Astrocyte of the cerebellum (primary cell): Measurements from ENCODE around the gene TTC23.

ENCODE experiments used
- DNase-seq: peaks from one replicate; pipeline ENCODE4 v3.0.0-alpha.2; 2011; ENCODE audit warnings: low read depth
- H3K4me3 ChIP-seq: 2 replicates; pipeline ENCODE4 v1.5.1; 2011; ENCODE audit warnings: mild to moderate bottlenecking, low read depth, low read length, moderate library complexity
- in situ Hi-C: cut with HindIII; loops from 2 replicates; pipeline ENCODE4 v1.10.0; 2017; ENCODE audit warnings: low sequenced_read_pairs
- TF ChIP-seq, protein P1 (sequence below): IDR thresholded peaks from 2 replicates; pipeline ENCODE4 v1.5.1; 2012; ENCODE audit warnings: low read length, low read depth, moderate library complexity, mild to moderate bottlenecking; ENCODE audit errors: missing control alignments

Gene TTC23

DNA sequence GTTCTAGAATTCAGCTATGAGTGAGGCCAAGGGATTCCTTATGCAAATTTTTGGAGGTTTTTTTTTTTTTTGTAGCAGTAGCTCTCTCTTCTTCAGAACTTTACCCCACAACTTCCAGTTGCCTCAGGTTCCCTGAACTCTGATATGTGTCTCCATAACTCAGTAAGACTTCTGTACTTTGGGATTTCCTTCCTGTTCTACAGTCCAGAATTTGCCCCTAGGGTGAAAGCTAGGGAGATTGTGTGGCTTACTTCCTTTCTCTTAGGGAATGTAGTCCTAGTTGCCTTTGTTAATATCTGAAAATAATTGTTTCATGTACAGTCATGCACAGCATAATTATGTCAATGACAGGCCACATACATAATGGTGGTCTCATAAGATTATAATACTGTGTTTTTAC, 32.7 kb upstream of the TTC23 start:
- TF ChIP-seq, protein P1, sequence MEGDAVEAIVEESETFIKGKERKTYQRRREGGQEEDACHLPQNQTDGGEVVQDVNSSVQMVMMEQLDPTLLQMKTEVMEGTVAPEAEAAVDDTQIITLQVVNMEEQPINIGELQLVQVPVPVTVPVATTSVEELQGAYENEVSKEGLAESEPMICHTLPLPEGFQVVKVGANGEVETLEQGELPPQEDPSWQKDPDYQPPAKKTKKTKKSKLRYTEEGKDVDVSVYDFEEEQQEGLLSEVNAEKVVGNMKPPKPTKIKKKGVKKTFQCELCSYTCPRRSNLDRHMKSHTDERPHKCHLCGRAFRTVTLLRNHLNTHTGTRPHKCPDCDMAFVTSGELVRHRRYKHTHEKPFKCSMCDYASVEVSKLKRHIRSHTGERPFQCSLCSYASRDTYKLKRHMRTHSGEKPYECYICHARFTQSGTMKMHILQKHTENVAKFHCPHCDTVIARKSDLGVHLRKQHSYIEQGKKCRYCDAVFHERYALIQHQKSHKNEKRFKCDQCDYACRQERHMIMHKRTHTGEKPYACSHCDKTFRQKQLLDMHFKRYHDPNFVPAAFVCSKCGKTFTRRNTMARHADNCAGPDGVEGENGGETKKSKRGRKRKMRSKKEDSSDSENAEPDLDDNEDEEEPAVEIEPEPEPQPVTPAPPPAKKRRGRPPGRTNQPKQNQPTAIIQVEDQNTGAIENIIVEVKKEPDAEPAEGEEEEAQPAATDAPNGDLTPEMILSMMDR = no peak
- DNase-seq = no peak
- in situ Hi-C loops = loop anchor here (25.0 kb wide), 1 partner anchor 430 kb away; no protein-coding TSS in a partner anchor
- no peak overlapping the region for H3K4me3 ChIP-seq

DNA sequence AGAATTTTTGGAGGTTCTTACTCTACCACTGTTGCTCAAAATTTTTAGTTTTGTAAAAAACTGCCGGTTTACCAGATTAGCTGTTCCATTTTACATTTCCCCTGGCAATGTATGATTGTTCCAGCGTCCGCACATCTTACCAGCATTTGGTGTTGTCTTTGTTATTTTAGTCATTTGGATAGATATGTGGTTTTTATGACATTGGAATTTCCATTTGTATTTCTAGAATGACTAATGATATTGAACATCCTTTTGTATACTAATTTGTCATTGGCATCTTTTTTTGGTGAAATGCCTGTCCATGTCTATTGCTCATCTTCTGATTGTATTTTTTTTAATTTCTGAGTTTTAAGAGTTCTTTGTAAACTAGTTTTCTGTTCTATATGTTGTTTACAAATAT, 30.4 kb upstream of the TTC23 start:
- in situ Hi-C loops = loop anchor here (25.0 kb wide), 1 partner anchor 432 kb away; no protein-coding TSS in a partner anchor
- TF ChIP-seq, protein P1 = no peak
- no peak for DNase-seq
- no peak overlapping the region for H3K4me3 ChIP-seq

DNA sequence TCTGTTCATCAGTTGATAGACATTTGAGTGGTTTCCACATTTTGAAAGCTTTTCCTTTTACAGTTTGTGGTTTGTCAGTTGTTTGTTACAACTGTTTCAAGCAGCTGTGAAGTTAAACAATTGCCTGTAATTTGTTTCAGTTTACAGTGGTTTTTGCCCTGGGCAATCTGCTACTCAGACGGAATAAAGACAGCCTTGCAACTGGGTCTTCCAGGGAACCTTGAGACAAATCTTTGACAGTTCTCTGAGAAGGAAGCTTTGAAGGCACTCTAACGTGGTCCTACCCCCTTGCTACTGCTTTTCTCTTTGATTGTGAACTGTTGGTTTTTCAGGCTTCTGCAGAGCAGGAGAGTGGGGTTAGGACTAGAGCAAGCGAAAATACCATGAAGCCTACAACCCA, 29.9 kb upstream of the TTC23 start:
- DNase-seq = no peak
- H3K4me3 ChIP-seq = no peak overlapping the region
- TF ChIP-seq, protein P1 = no peak
- in situ Hi-C loops = loop anchor here (25.0 kb wide), 1 partner anchor 433 kb away; no protein-coding TSS in a partner anchor

DNA sequence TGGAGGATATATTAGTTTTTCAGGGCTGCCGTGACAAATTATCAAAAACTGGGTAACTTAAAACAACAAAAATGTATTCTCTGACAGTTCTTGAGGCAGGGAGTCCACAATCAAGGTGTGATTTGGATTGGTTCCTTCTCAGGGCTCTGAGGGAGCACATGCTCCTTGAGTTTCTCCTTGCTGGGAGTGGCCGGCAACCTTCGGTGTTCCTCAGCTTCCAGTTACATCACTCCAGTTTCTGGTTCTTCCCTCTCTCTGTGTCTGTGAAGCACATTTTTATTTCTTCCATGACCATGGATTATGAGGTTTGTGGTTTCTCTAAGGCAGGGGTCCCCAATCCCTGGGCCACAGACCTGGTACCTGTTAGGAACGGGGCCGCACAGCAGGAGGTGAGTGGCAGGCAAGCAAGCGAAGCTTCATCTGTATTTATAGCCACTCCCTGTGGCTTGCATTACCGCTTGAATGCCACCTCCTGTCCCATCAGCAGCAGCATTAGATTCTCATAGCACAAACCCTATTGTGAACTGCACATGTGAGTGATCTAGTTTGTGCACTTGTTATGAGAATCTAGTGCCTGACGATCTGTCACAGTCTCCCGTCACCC, 26.2 kb upstream of the TTC23 start:
- no peak for DNase-seq
- in situ Hi-C loops = loop anchor here (25.0 kb wide), 1 partner anchor 437 kb away; no protein-coding TSS in a partner anchor
- no peak overlapping the region for H3K4me3 ChIP-seq
- TF ChIP-seq, protein P1 = no peak

GRCh38 chr15:99275061-99275460, 25.7 kb upstream of the TTC23 start:
- TF ChIP-seq, protein P1 = no peak
- DNase-seq = no peak
- no peak overlapping the region for H3K4me3 ChIP-seq
- in situ Hi-C loops = loop anchor here (25.0 kb wide), 1 partner anchor 437 kb away; no protein-coding TSS in a partner anchor

DNA sequence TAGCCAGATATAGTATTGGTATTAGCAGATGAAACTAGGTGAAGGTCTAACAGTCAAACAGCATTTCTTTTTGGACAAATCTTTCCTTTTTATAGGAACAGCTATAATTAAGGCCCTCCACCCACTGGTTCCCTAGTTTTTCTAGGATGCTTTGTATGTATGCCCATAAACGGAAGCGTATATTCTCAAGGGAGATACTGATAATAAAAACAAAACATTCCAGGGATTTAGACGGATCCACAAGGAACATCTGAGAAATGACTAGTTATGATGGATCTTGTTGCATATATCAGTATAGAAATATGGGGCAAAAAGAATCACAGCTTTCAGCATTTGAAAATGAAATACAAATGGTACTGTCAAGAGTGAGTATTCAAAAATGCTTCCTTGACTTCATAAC, 24.4 kb upstream of the TTC23 start:
- H3K4me3 ChIP-seq = no peak overlapping the region
- in situ Hi-C loops = no loop called here
- DNase-seq = no peak
- TF ChIP-seq, protein P1 = no peak
